Keratinocyte (primary cell): ENCODE measurements around the gene SESN3. TPM values are rescaled to one million over a fixed set of nuclear protein-coding genes. Genes with fewer than 3 reads are reported as not detected.

ENCODE experiments used
- DNase-seq: peaks from one replicate; pipeline ENCODE4 v3.0.0-alpha.2; 2011; ENCODE audit warnings: low read depth, missing footprints, low spot score
- FAIRE-seq: peaks from 2 replicates; lab custom pipeline; 2011; peaks lifted over from hg19 to GRCh38; lab: Jason Lieb, UNC
- H2AFZ ChIP-seq: 2 replicates; pipeline ENCODE4 v1.6.0; 2012; ENCODE audit warnings: low read length, control low read depth, inconsistent platforms; ENCODE audit not compliant: control insufficient read depth
- H3K27ac ChIP-seq: 2 replicates; pipeline ENCODE4 v1.5.1; 2011; ENCODE audit warnings: low read length; ENCODE audit not compliant: control insufficient read depth, insufficient read depth
- H3K27me3 ChIP-seq: 3 replicates; pipeline ENCODE4 v1.6.0; 2011; ENCODE audit warnings: low read length; ENCODE audit not compliant: control insufficient read depth, insufficient read depth; ENCODE audit errors: extremely low read depth
- H3K36me3 ChIP-seq, 2 experiments: 2 replicates in 1 of 2; 3 replicates in 1 of 2; pipeline ENCODE4 v1.5.1; 2011; ENCODE audit warnings: low read length in 2 of 2, mild to moderate bottlenecking in 1 of 2; ENCODE audit not compliant: control insufficient read depth in 2 of 2, insufficient read depth in 2 of 2; ENCODE audit errors: extremely low read depth in 1 of 2
- H3K4me1 ChIP-seq: 3 replicates; pipeline ENCODE4 v1.5.1; 2011; ENCODE audit warnings: low read length; ENCODE audit not compliant: control insufficient read depth, insufficient read depth; ENCODE audit errors: extremely low read depth
- H3K4me2 ChIP-seq: 3 replicates; pipeline ENCODE4 v1.6.0; 2011; ENCODE audit warnings: low read depth, low read length; ENCODE audit not compliant: control insufficient read depth, insufficient read depth; ENCODE audit errors: extremely low read depth
- H3K4me3 ChIP-seq, 3 experiments: fragments of 200-600 bp in 1 of 3; sonication (generic) in 1 of 3; 2 replicates in 2 of 3; 3 replicates in 1 of 3; pipeline ENCODE4 v1.5.1; 2011 to 2016; ENCODE audit warnings: low read length in 3 of 3, mild to moderate bottlenecking in 3 of 3, control low read depth in 2 of 3, inconsistent platforms in 1 of 3, low read depth in 1 of 3, mixed read lengths in 1 of 3, mixed run types in 1 of 3, moderate library complexity in 1 of 3; ENCODE audit not compliant: control insufficient read depth in 2 of 3, insufficient read depth in 2 of 3; ENCODE audit errors: extremely low read depth in 1 of 3
- H3K79me2 ChIP-seq: 2 replicates; pipeline ENCODE4 v1.6.0; 2012; ENCODE audit warnings: low read length; ENCODE audit not compliant: control insufficient read depth, insufficient read depth
- H3K9ac ChIP-seq: 3 replicates; pipeline ENCODE4 v1.6.0; 2011; ENCODE audit warnings: low read length; ENCODE audit not compliant: control insufficient read depth, insufficient read depth; ENCODE audit errors: extremely low read depth
- H3K9me1 ChIP-seq: 3 replicates; pipeline ENCODE4 v1.6.0; 2011; ENCODE audit warnings: low read length; ENCODE audit not compliant: control insufficient read depth, insufficient read depth; ENCODE audit errors: extremely low read depth
- H3K9me3 ChIP-seq: 2 replicates; pipeline ENCODE4 v1.5.1; 2012; ENCODE audit warnings: low read depth, low read length; ENCODE audit not compliant: control insufficient read depth
- H4K20me1 ChIP-seq: 3 replicates; pipeline ENCODE4 v1.6.0; 2011; ENCODE audit warnings: low read length; ENCODE audit not compliant: control insufficient read depth, insufficient read depth; ENCODE audit errors: extremely low read depth
- CTCF ChIP-seq, 3 experiments: IDR thresholded peaks in 1 of 3; conservative IDR thresholded peaks in 1 of 3; optimal IDR thresholded peaks in 1 of 3; 2 replicates in 2 of 3; 3 replicates in 1 of 3; pipeline versions ENCODE3 to v1.5.1; 2011; ENCODE audit warnings: low read length in 3 of 3, mild to moderate bottlenecking in 3 of 3, moderate library complexity in 2 of 3, control low read depth in 1 of 3, inconsistent platforms in 1 of 3; ENCODE audit not compliant: insufficient read depth in 2 of 3; ENCODE audit errors: extremely low read depth in 1 of 3
- EZH2 ChIP-seq: IDR thresholded peaks from one replicate; pipeline ENCODE4 v1.6.1; 2012; ENCODE audit warnings: inconsistent platforms, mild to moderate bottlenecking, low read length, moderate library complexity
- dilution Hi-C: fragments of 300-500 bp; cut with MboI; formaldehyde crosslinking; loops from one replicate; pipeline ENCODE4 v1.7.0; 2020; ENCODE audit warnings: low sequenced_read_pairs; ENCODE audit not compliant: extremely low pct_ligation_motif_present
- polyA plus RNA-seq, 5 experiments: library from polyadenylated mRNA; depleted of rRNA in 3 of 5; stranded (reverse) in 3 of 5; stranded (forward) in 1 of 5; unstranded in 1 of 5; fragments of >200 nt; gene quantifications; 1 replicate in 1 of 5; 2 replicates in 3 of 5; 3 replicates in 1 of 5; pipeline versions ENCODE4 v1.2.1 to v1.2.3, GENCODE V29; 2011 to 2012; ENCODE audit warnings: missing spikeins in 2 of 5, low read depth in 1 of 5, low replicate concordance in 1 of 5

SESN3 gene
- polyA plus RNA-seq, 1 donor (not counting 4 experiments of a cell fraction or from before 2014, with no cell fraction given), result 35.2 TPM

GRCh38 chr11:95269036-95269819 is 38.2 kb upstream of the SESN3 start:
- H2AFZ ChIP-seq, result no peak overlapping the region
- H3K36me3 ChIP-seq, result no peaks in the 10 kb centered on the region
- H3K4me1 ChIP-seq, result no peaks in the 10 kb centered on the region
- no peak overlapping the region for H3K9ac ChIP-seq
- no peaks in the 10 kb centered on the region for H3K9me1 ChIP-seq
- H3K4me2 ChIP-seq, result no peak overlapping the region
- no peaks in the 10 kb centered on the region for H4K20me1 ChIP-seq
- no peaks in the 10 kb centered on the region for H3K9me3 ChIP-seq
- dilution Hi-C loops, result no loop called here
- DNase-seq, result no peak
- H3K79me2 ChIP-seq, result no peaks in the 10 kb centered on the region
- TF ChIP-seq EZH2, result no peak
- no peak for TF ChIP-seq CTCF (optimal IDR thresholded peaks at IDR 0.05 in 1 of 3, IDR thresholded peaks at IDR 0.05 in 1 of 3, conservative IDR thresholded peaks at IDR 0.05 in 1 of 3; ENCODE audit: extremely low read depth in 1 of 3, insufficient read depth in 2 of 3, low read length in 3 of 3)
- no peak for FAIRE-seq
- no peaks in the 10 kb centered on the region for H3K27me3 ChIP-seq
- H3K4me3 ChIP-seq, result no peak overlapping the region
- H3K27ac ChIP-seq, result no peak overlapping the region

GRCh38 chr11:95268391-95268790 is 37.4 kb upstream of the SESN3 start:
- Histone ChIP-seq H3K27me3 (no peaks in the 10 kb centered on the region), H2AFZ (no peak overlapping the region), H4K20me1 (no peaks in the 10 kb centered on the region), H3K9ac (no peak overlapping the region), H3K4me2 (no peak overlapping the region), H3K36me3 (no peaks in the 10 kb centered on the region), H3K9me3 (no peaks in the 10 kb centered on the region), H3K9me1 (no peaks in the 10 kb centered on the region), H3K4me1 (no peaks in the 10 kb centered on the region), H3K79me2 (no peaks in the 10 kb centered on the region), H3K4me3 (no peak overlapping the region), H3K27ac (no peak overlapping the region)
- FAIRE-seq (no peak), DNase-seq (no peak)
- TF ChIP-seq EZH2, result no peak
- TF ChIP-seq CTCF (optimal IDR thresholded peaks at IDR 0.05 in 1 of 3, IDR thresholded peaks at IDR 0.05 in 1 of 3, conservative IDR thresholded peaks at IDR 0.05 in 1 of 3; ENCODE audit: extremely low read depth in 1 of 3, insufficient read depth in 2 of 3, low read length in 3 of 3), result no peak
- dilution Hi-C loops, result no loop called here
